ENCODE data around the gene TUBA4B. TPM values are rescaled to one million over a fixed set of nuclear protein-coding genes. Genes with fewer than 3 reads are reported as not detected.

The TUBA4B gene
- total and polyA plus RNA-seq, 2 of the 4 experiments (the other 2 are of a cell fraction) = not detected

DNA sequence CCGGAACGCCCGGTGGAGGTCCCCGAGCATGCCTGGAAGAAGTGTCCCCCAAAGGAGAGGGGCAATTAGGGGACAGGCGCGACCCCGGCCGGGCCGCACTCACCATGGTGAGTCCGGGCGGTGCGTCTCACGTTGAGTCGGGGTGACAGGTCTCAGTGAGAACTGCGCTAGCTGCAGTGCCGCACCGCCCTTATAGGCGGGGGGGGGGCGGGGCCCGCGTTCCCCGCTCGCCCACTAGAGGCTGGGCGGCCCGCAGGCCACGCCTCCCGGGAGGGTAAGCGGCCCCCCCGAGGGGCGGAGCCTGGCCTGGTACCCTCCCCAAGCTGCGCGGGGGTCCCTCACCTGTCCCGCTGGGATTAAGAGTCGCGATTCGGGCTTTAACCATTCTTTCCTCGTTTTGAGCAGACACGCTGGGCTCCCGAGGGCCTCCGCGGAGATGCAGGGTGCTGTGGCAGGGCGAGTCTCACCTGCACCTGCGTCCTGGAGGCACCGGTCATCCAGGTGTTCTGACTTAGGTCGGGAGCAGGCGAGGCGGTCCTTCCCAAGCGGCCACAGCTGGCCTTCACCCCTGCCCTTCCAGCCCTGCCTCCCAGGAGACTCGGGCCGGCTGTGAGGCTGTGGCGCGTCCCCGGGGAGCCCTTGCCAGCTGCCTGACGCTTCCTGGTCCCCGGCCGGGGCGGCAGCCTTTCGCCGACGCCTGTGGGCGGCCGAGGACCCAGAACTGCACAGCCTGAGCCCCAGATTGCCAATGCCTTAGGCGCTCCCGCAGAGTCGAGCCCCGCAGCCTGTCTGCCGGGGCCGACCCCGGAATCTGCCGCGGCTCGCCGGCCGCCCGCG lies 928 bp downstream of the TUBA4B start, which contains the start of gene TUBA4A:
TUBA4A (minus strand) TSS at position 166 of the 837 bp plus-strand sequence; CDS start at position 106, 60 bp downstream.
- CTCF ChIA-PET = interaction anchor here (0.6 to 1.2 kb wide), 2 partner anchors 10 to 24 kb away, joined by 3 to 4 read pairs; no protein-coding TSS in a partner anchor
- Histone ChIP-seq H3K14ac (replicated peaks; ENCODE audit: low read depth, low read length) (no peak within 1 kb of the TSS), H3K27me3 (ENCODE audit: control insufficient read depth, insufficient read depth, low read length) (peaks cover 16% of the 10 kb centered on the region), H2AK9ac (replicated peaks; ENCODE audit: low read depth, low read length, poor library complexity) (peak within 1 kb of the TSS; percentile 81), H3K9me3 (ENCODE audit: control insufficient read depth, insufficient read depth, low read length) (no peaks in the 10 kb centered on the region), H2AK5ac (ENCODE audit: low read depth, low read length) (peak within 1 kb of the TSS; percentile 50; the same call in 1 of the 2 replicates), H3K18ac (ENCODE audit: low read depth, low read length) (no peak within 1 kb of the TSS), H2BK5ac (ENCODE audit: low read depth, low read length, poor library complexity, severe bottlenecking) (no peak within 1 kb of the TSS), H4K5ac (ENCODE audit: low read depth, low read length) (no peak within 1 kb of the TSS; the same call in 1 of the 2 replicates), H3K4me2 (ENCODE audit: low read depth, low read length) (peak within 1 kb of the TSS; percentile 96), H3K36me3 (ENCODE audit: control insufficient read depth, insufficient read depth, low read length) (peaks cover 5% of the 10 kb centered on the region; the same call in 1 of the 2 replicates), H3K79me1 (ENCODE audit: low read depth in 1 of 2, low read length in 2 of 2) (peaks cover 0 to 2% of the 10 kb centered on the region in 2 experiments; a peak in 1 of 4 replicates), H4K91ac (ENCODE audit: insufficient read depth, low read depth, low read length) (no peak within 1 kb of the TSS), H3K4me1 (ENCODE audit: control insufficient read depth, insufficient read depth, low read length) (peaks cover 34% of the 10 kb centered on the region), H4K8ac (ENCODE audit: low read depth in 2 of 2, low read length in 2 of 2) (peak within 1 kb of the TSS in 1 of 2 experiments; percentile 40; a peak in 1 of 4 replicates), H2AFZ (replicated peaks; ENCODE audit: low read length, poor library complexity) (peak within 1 kb of the TSS; percentile 93), H3K4ac (ENCODE audit: low read depth, low read length) (peak within 1 kb of the TSS; percentile 25; the same call in 1 of the 2 replicates), H2BK20ac (ENCODE audit: low read depth, low read length) (no peak within 1 kb of the TSS), H2BK120ac (ENCODE audit: low read depth, low read length) (peak within 1 kb of the TSS; percentile 19; the same call in 1 of the 2 replicates), H2BK15ac (ENCODE audit: low read depth, low read length) (no peak within 1 kb of the TSS), H3K9me1 (ENCODE audit: insufficient read depth, low read length) (peaks cover 17% of the 10 kb centered on the region), H3K27ac (ENCODE audit: insufficient read depth, low read length) (no peak within 1 kb of the TSS; the same call in 1 of the 2 replicates), H3K23ac (ENCODE audit: low read depth, low read length) (peak within 1 kb of the TSS; percentile 45; the same call in 1 of the 2 replicates), H4K20me1 (ENCODE audit: insufficient read depth, low read length) (0 out of 2 replicates have a peak, but pooled peaks cover 8% of the 10 kb centered on the region), H3K9ac (ENCODE audit: low read depth, low read length) (peak within 1 kb of the TSS; percentile 3; the same call in 1 of the 2 replicates), H3K4me3 (ENCODE audit: insufficient read depth, low read depth, low read length) (peak within 1 kb of the TSS; percentile 57), H3K56ac (ENCODE audit: extremely low read depth, insufficient read depth, low read length) (no peak within 1 kb of the TSS)
- POLR2A ChIA-PET (ENCODE audit: unreplicated experiment) = interaction anchor here (0.6 kb wide), 1 partner anchor 34 kb away, joined by 9 read pairs; no protein-coding TSS in a partner anchor
- in situ Hi-C loops (cut with MboI; ENCODE audit: low sequenced_read_pairs) = no loop called here
- peak; percentile 83 for ATAC-seq (ENCODE audit: low read depth)
- DNase-seq = peak; percentile 37
- no TSS peak for BruUV-seq (replicated peaks)
- dilution Hi-C loops (cut with HindIII; ENCODE audit: low sequenced_read_pairs, unreplicated experiment) = no loop called here
- TF ChIP-seq, protein P1, sequence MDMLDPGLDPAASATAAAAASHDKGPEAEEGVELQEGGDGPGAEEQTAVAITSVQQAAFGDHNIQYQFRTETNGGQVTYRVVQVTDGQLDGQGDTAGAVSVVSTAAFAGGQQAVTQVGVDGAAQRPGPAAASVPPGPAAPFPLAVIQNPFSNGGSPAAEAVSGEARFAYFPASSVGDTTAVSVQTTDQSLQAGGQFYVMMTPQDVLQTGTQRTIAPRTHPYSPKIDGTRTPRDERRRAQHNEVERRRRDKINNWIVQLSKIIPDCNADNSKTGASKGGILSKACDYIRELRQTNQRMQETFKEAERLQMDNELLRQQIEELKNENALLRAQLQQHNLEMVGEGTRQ (IDR thresholded peaks at IDR 0.05; ENCODE audit: low read depth, low read length) = no peak
- TF ChIP-seq RCOR1 (IDR thresholded peaks at IDR 0.05; ENCODE audit: insufficient replicate concordance, low read length) = no peak
- peak; percentile 80 for TF ChIP-seq POLR2A (IDR thresholded peaks at IDR 0.05; ENCODE audit: low read depth, low read length)
- TF ChIP-seq CHD1 (IDR thresholded peaks at IDR 0.05; ENCODE audit: low read depth, low read length) = no peak
- TF ChIP-seq MAZ (IDR thresholded peaks at IDR 0.05; ENCODE audit: borderline replicate concordance, low read depth, low read length) = peak; percentile 58; the same call in 1 of the 2 replicates
- TF ChIP-seq RFX5 (IDR thresholded peaks at IDR 0.05; ENCODE audit: low read depth, low read length) = no peak
- intact Hi-C loops (cut with micrococcal nuclease) = no loop called here
- 1% methylated on average over 27 of the region's 76 CpGs; no CpG with 5 or more reads in 1 of the 2 experiments for WGBS, 2 experiments (ENCODE audit: extremely low coverage in 2 of 2, insufficient read length in 1 of 2)
